GM19193 (cell line): ENCODE results near the gene CXCR6.

Experiments used
- POLR2A ChIP-seq: IDR thresholded peaks from 4 replicates; pipeline ENCODE4 v1.6.1; 2011; ENCODE audit not compliant: insufficient read depth, insufficient read length; ENCODE audit errors: extremely low read depth

Gene CXCR6

DNA sequence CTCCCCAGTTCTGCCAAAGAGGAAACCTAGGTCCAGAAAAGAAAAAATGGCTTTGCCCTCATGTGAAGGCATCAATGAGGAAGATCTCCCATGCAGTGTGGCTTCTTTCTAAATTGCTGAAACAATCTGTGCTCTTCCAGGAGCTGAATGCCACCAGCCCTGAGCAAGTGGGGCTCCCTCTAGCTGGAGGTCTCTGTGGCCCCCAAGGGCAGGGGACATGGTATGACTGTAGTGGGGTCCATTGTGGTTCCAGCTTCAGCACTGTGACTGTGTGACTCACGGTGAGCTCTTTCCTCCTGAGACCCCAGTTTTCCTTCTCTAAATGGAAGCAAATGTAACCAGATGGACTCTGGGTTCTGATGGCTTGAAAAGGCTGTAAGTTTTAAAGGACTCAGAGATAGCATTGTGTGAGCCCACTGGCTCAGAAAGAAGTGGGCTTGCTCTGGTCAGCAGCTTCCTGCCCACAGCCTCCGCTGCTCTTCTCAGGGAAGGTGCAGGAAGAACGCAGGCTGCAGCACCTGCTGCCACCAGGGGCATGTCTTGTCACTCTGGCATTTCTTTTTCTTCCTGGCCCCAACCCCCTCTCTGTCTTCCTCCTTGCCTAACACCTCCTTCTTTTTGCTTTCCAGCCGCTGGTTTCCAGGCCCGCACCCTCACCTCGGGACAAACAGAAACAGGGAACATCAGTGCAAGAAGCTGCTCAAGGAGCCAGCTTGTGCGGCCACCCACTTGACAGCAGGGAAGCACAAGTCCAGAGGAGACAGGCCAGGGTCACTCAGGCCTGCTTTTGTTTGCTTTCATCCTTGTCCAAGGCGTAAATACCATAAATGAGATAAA, 5.8 kb upstream of the CXCR6 start:
- TF ChIP-seq POLR2A = no peak

DNA sequence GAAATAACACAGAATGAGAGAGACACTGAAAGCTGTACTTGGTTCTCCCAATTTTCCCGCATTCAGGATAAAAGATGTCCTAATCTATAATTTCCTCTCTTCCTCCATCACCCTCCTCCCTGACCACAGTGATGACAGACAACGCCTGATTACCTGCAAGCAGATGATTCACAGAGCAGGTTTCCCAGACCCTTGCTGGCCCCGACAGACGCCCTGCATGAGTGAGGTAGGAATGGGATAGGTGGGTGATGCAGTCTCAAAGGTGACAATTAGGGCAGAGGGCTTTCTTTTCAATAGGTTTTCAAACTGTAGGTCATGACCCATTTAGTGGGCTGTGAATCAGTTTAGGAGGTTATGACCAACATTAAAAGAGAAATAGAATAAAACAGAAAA, 5.2 kb upstream of the CXCR6 start:
- no peak for TF ChIP-seq POLR2A

DNA sequence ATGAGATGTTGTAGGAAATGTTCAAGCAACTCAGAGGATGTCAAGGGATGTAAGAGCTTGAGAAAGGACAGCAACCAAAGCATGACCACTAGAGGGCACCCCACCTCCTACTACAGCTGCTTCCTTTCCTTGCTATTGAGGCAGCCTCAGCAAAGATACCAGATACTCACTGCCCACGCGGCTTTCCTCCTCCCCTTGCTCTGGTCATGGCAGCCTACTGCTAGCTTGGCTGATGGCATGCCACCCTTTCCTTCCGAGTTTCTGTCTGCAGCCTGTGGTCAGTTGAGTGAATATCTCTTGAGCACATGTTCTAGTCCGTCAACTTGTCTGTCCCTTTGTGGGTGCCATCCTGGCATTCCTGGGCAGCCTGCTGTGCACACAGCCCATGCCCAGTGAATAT, 4.4 kb upstream of the CXCR6 start:
- no peak for TF ChIP-seq POLR2A

DNA sequence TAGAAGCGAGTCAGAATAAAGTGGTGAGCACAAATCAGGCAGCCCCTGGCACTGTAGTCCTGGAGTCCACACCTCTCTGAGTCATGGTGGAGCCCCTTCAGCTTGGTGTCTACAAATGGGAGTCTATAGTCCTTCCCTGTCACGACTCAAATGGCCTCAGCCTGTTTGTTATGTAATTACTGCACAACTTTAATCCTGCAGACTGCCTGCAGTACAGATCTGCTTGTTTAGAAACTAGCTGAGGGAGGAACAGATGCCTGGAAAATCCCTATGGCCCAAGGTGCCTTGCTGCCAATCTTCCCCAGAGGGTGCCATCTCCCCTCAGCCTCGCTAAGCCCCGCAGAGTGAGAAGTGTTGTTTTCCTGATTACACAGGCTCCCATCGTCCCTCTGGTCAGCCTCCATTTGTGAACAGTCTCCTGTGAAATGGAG, 3.9 kb upstream of the CXCR6 start:
- no peak for TF ChIP-seq POLR2A

DNA sequence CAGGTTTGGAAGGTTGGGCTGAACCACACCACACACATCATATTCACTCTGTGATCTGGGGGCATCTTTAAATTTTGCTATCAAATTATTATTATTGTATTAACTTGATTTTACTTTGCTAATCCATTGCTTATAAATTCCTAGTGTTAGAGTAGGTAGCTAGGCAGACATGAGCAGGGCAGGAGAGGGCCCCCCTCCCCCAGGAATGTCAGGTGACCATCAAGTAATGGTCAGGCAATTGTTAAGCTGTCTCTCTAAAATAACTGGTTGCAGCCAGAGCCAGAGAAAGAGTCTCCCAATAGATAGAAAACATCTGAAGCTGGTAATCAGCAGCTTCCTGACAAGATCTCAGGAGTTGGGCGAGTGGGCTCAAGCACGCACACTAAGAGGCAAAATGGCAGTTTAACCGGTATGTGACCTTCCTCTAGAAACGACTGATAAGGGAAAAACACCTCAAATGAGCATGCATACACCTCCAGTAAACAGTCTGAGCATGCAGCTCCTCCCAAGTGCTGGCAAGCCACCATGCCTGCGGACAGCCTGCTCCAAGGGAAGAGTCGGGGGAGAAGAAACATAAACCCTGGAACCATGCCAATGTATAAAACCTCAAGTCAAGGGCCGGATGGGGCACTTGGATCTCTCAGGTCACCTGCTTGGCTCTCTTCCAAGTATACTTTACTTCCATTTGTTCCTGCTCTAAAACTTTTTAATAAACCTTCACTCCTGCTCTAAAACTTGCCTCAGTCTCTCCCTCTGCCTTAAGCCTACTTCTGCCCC, 3.1 kb upstream of the CXCR6 start:
- no peak for TF ChIP-seq POLR2A

DNA sequence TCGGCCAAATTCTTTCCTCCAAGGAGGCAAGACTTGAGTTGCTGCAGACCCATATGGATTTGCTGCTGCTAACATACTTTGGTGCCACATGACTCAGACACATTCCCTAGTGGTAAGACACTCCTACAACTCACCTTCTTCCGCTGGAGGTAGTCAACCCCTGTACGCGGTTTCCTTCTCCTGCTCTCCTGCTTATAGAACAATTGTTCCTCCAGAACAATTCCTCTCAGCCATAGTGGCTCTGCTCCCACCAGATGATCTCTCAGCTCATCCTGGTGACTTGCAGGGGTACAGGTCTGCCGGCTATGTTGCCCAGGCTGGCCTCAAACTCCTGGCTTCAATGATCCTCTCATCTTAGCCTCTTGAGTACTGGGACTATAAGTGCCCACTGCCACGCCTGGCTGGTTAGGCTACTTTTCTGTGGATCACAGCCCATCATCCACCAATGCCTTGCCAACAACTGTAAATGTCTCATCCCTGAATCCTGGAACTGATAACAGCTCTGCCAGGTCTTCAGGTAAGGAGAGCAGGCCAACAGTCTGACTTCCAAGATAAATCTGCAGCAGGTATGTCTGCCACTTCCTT, 2.4 kb upstream of the CXCR6 start:
- TF ChIP-seq POLR2A = no peak

DNA sequence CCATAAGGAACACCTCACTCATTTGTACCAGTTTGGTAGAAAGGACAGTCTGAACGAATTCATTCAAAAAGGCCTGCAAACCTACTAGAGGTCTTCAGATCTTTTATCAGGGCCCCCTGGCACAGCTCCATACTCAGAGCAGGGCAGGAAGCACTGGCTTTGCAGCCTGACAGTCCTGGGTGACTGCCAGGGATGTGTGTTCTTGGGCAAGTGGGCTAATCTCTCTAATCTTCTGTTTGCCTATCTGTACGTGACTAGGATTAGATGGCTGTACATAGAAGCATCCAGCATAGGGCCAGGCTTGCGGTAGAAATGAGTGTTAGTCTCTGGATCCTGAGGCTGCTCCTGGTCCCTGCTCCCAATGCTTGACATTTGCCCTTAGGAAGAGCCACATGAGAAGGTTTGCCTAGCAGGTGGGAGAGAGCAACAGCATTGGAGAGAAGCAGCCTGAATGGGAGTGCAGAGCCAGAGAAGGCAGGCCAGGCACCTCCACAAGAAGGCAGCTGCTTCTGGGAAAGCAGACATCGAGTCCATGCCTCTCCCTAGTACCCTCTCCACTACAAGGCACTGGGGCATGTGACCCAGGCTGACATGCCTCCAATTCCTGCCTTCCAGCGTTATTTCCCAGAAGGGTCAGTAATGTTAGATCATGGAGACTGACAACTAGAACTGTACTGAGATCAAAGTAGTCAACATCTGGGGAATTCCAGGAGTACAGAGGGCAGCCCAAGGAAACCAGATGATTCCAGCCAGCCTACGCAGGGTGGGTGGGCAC, 1.0 kb upstream of the CXCR6 start:
- no peak for TF ChIP-seq POLR2A

DNA sequence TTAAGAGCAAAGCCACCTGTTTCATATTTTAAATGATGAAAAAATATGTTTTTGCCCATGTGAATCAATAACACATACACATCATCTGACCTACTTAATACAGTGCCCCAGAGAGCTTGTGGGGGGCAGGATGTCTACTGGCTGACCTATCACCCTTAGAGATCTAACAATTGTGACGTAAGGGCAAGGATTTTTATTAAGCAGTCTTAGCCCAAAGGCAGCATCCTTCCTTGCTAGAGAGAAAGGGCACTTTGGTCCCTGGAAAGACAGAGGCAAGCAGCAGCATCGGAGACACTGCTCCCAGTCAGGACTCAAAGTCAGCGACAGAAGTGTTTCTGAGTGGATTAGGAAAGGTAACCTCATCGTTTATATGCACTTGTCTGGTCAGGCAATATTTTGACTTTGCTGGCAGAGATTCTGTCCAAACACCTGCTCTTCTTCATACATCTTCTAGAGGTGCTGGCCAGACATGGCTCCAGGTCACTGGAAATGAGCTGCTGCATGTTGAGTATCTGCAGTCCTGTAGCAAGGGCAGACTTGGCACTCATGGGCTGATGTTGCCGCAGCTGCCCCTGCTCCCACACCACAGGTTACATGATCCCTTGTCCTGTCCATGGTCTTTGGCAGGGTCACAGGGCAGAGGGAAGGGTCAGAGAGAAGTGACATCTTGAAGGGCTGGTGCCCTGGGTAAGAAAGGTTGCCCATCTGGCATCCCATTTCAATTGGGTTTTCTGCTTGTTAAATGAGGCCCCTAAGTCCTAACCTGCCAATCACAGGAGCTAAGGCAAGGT, 1.8 kb downstream of the CXCR6 start:
- no peak for TF ChIP-seq POLR2A

DNA sequence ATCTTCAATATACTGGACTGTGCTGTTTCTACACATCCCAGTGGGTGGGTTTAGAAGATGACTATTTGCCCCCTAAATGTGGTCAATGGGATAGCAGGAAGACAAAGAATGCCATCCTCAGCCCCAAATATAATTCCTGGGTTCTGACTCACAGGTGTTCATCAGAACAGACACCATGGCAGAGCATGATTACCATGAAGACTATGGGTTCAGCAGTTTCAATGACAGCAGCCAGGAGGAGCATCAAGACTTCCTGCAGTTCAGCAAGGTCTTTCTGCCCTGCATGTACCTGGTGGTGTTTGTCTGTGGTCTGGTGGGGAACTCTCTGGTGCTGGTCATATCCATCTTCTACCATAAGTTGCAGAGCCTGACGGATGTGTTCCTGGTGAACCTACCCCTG, 3.0 kb downstream of the CXCR6 start:
- TF ChIP-seq POLR2A = no peak

DNA sequence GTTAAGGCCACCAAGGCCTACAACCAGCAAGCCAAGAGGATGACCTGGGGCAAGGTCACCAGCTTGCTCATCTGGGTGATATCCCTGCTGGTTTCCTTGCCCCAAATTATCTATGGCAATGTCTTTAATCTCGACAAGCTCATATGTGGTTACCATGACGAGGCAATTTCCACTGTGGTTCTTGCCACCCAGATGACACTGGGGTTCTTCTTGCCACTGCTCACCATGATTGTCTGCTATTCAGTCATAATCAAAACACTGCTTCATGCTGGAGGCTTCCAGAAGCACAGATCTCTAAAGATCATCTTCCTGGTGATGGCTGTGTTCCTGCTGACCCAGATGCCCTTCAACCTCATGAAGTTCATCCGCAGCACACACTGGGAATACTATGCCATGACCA, 3.6 kb downstream of the CXCR6 start:
- TF ChIP-seq POLR2A = no peak

DNA sequence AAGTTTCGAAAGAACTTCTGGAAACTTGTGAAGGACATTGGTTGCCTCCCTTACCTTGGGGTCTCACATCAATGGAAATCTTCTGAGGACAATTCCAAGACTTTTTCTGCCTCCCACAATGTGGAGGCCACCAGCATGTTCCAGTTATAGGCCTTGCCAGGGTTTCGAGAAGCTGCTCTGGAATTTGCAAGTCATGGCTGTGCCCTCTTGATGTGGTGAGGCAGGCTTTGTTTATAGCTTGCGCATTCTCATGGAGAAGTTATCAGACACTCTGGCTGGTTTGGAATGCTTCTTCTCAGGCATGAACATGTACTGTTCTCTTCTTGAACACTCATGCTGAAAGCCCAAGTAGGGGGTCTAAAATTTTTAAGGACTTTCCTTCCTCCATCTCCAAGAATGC, 4.1 kb downstream of the CXCR6 start:
- TF ChIP-seq POLR2A = no peak

DNA sequence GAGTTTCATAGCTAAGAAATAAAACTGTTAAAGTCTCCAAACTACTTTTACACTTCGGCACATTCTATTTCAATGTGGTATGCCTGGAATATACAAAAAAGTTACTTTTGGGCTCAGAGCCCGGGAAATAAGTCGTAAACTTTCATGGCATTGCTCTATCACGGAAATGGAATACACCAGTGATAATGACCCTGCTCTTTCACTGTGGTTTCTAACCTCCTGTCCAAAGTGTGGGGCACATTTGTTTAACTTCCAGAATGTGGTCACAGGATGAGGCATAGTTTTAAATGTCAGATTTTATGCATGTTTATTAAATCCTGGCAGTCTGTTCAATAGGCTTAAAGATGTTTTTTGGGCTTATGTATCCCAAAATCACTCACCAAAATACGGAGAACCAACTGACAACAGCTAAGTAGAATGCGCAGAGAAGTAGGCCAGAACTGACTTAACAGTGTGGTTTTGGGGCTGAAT, 5.1 kb downstream of the CXCR6 start:
- TF ChIP-seq POLR2A = no peak

DNA sequence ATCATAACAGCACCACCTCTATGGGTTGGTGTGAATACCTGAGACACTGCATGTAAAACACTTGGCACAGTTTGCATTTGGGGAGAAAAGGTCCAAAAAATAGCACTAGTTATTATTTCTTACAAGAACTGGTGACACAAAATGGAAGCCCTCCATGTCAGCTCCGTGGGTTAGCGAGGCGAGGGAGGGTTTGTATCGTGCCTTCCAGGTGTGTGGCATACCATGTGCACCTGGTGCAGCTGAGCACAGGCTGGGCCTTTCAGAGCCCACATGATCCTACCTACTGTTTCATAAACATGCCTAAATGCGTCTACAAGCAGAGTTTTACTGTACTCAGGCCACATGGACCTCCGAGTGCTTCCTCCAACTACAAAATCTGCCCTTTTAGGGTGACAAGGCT, 5.6 kb downstream of the CXCR6 start:
- no peak for TF ChIP-seq POLR2A

DNA sequence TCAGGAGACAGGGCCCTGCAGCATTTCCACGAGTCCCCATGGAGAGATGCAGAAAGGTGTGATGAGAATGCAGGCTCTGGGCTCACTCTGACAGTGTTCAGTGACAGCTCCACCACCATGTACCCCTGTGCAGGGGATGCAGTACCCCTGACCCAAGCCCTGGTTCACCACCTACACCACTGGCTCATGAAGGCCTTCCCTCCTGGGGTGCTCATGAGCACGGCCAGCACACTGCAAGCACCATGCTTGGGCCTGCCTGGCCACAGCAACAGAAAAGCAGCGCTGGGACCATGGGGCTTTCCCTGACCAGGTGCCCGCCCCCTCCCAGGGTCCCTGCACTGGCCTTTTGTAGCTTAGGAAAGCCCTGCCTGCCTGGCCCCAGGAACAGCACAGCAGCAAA, 6.2 kb downstream of the CXCR6 start:
- TF ChIP-seq POLR2A = no peak
